Epithelial cell of esophagus (primary cell): ENCODE data around the gene POLN.

Experiments used
- DNase-seq: peaks from one replicate; pipeline ENCODE4 v3.0.0; 2010; ENCODE audit warnings: low read depth
- H3K4me3 ChIP-seq: 2 replicates; pipeline ENCODE4 v1.5.1; 2011; ENCODE audit warnings: mild to moderate bottlenecking, low read length, control low read depth
- TF ChIP-seq, protein P1 (sequence below): IDR thresholded peaks from 2 replicates; pipeline ENCODE4 v1.5.1; 2011; ENCODE audit warnings: low read depth, mild to moderate bottlenecking, low read length, control low read depth, inconsistent platforms; ENCODE audit not compliant: insufficient read depth; ENCODE audit errors: missing control alignments

POLN gene

DNA sequence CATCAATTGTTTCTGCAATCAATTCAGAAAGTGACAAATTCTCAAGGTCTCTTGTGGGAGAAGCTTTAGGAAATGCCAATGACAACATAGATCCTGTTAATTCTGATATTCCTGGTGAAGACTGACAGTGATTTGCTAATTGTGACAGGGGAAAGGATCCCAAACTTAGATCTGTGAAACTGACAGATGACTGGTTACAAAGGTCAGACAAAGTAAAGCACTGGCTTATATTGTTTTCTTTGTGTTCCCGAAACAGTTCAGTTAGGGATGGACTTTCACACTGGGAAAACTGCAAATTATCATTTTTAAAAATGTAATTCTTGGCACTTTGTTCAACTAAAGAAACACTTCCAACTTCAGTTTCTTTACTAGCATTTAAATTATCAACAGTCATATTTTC lies 152.7 kb downstream of the POLN start:
- TF ChIP-seq, protein P1, sequence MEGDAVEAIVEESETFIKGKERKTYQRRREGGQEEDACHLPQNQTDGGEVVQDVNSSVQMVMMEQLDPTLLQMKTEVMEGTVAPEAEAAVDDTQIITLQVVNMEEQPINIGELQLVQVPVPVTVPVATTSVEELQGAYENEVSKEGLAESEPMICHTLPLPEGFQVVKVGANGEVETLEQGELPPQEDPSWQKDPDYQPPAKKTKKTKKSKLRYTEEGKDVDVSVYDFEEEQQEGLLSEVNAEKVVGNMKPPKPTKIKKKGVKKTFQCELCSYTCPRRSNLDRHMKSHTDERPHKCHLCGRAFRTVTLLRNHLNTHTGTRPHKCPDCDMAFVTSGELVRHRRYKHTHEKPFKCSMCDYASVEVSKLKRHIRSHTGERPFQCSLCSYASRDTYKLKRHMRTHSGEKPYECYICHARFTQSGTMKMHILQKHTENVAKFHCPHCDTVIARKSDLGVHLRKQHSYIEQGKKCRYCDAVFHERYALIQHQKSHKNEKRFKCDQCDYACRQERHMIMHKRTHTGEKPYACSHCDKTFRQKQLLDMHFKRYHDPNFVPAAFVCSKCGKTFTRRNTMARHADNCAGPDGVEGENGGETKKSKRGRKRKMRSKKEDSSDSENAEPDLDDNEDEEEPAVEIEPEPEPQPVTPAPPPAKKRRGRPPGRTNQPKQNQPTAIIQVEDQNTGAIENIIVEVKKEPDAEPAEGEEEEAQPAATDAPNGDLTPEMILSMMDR: no peak
- no peak overlapping the region for H3K4me3 ChIP-seq

DNA sequence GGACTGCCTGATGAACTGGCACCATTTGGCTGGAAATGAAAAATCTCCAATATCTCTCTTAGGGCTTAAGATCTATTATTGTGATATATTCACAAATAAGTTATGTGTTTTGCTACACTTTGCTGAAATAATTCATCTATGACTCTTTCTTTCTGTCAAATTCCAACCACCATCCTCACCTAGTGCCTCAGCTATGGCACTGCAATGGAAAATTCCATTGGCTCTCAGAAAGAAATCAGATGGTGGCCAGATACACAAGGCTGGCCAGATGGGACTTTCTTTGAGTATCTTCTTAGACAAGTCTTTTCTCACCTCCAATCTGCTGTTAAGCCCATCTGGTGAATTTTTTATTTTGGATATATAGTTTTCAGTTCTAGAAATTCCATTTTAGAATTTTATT lies 154.8 kb downstream of the POLN start:
- no peak for DNase-seq
- H3K4me3 ChIP-seq: no peak overlapping the region
- TF ChIP-seq, protein P1: peak; percentile 27

More for the DNA sequence above, 152.7 kb downstream of the POLN start:
- no peak for DNase-seq

DNA sequence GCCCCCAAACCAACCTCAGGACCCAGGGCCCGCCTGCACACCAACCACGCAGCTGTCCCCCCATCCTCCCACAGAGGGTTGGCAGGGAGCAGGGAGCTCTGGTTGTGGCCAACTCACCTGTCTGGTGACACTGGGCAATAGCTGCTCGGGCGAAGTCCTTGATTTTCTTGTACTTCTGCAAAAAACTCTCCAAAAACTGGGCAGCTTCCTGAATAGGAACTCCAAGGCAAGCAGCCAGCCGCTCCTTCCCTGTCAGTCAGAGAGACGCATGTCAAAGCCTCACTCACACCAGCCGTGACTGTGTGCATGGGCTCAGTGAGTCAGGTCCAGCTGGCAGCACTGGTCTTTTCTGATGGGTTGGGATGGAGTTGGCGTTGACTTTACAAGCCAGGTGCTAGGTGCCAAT lies 156.4 kb downstream of the POLN start:
- DNase-seq: peak; percentile 61

DNA sequence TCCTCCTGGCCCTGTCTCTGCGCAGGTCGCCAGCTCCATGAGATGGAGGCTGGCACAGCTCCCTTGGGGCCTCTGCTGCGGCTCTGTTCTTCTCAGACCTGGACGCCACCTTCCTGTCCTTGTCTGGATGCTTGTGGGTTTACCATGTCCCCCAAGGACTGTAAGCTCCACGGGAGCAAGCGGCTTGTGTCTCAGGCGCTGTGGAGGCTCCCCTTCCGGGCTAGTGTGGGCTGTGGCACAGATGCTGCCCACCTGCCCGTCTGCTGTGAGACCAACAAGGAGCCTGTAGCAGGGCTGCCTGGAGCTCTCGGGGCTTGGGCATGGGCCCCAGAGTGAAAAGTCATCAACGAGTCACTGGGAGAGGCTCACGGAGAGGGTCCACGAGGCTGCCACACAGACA lies 157.6 kb downstream of the POLN start:
- TF ChIP-seq, protein P1: no peak
- no peak for DNase-seq
- H3K4me3 ChIP-seq: no peak overlapping the region

More for the DNA sequence above, 156.4 kb downstream of the POLN start:
- TF ChIP-seq, protein P1: no peak
- H3K4me3 ChIP-seq: no peak overlapping the region

DNA sequence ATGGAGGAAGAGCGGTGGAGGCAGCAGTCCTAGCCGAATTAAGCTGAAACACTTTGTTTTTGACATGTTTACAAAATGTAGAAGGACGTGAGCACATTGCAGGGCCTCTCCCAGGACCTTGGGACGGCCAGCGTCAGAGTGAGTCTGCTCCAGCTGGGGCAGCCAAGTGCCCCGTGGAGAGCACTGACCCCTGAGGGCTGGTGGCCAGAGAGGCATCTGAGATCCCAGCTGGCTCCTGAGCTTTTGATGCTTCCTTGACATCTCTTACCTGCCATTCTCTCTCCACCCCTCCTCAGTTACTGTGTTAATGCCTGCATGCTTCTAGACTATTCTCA lies 158.1 kb downstream of the POLN start:
- no peak overlapping the region for H3K4me3 ChIP-seq
- TF ChIP-seq, protein P1: no peak
- no peak for DNase-seq

DNA sequence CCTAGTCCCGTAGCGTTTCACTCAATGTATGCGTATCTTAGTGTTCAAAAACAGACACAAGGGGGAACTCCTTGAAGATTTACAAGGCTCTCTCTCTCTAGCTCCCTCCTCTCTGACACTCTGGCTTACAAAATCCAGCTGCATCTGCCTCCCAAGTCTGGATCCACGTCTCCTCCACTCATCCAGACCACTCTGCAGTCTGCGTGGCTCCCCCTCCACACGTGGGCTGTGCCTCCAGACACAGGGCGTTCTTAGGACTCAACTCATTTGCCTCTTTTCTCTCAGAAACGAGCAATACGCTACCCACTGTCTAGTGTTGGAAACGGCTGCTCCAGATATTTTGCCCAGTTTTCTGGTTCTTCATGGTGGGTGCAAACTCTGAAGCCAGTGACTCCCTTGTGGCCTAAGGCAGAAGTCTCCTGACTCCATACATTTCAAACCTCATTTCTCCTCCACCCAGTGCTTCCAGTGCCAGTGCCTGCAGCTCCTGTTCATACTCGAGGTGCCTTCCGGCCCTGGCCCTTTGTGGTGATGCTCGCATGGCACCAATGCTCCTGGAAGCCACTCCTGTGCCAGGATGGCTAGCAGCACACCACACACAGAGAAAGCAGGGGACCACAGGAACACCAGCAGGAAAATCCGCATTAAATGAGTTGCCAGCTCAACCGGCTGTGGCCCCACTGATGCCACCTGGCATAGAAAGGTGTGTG lies 158.7 kb downstream of the POLN start:
- TF ChIP-seq, protein P1: no peak
- H3K4me3 ChIP-seq: no peak overlapping the region
- no peak for DNase-seq

DNA sequence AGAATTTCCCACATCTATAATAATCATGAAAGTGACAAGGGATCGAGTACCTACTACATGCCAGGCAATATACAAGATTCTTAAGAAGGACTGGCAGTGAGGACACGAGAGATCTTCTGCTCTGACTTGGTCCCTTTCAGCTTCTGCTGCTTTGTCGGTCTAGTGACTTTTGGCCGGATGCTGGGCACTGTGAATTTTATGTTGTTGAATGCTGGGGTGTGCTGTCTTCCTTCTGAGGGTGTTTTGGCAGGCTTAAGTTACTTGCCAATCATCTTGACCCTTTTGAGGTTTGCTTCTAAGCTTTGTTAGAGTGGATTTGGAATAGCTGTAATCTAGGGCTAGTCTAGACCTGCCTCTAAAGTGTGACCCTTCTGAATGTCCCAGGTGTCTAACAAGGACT lies 159.3 kb downstream of the POLN start:
- TF ChIP-seq, protein P1: no peak
- DNase-seq: no peak
- H3K4me3 ChIP-seq: no peak overlapping the region
